Trophoblast cell (in vitro differentiated cells and primary cell): ENCODE results near the gene SNAI1.

Experiments
- DNase-seq, 2 donors: peaks; one replicate each; pipeline ENCODE4 v3.0.0-alpha.2; 2016
- H2AFZ ChIP-seq: 2 replicates; pipeline ENCODE4 v1.6.1; 2013; ENCODE audit warnings: low read length, moderate library complexity, mild to moderate bottlenecking; ENCODE audit not compliant: insufficient read depth, poor library complexity
- H2AK5ac ChIP-seq: 2 replicates; pipeline ENCODE4 v1.6.1; 2013; ENCODE audit warnings: mild to moderate bottlenecking, low read length
- H2BK120ac ChIP-seq: 2 replicates; pipeline ENCODE4 v1.6.1; 2013; ENCODE audit warnings: low read length, mild to moderate bottlenecking, moderate library complexity; ENCODE audit not compliant: insufficient read depth, poor library complexity
- H2BK12ac ChIP-seq: 2 replicates; pipeline ENCODE4 v1.6.1; 2013; ENCODE audit warnings: mild to moderate bottlenecking, low read length, moderate library complexity
- H2BK5ac ChIP-seq: 2 replicates; pipeline ENCODE4 v1.6.1; 2013; ENCODE audit warnings: low read length, low read depth, moderate library complexity, mild to moderate bottlenecking; ENCODE audit not compliant: poor library complexity
- H3K14ac ChIP-seq: 2 replicates; pipeline ENCODE4 v1.6.1; 2013; ENCODE audit warnings: mild to moderate bottlenecking, low read length
- H3K18ac ChIP-seq: 2 replicates; pipeline ENCODE4 v1.6.1; 2013; ENCODE audit warnings: mild to moderate bottlenecking, low read length
- H3K23ac ChIP-seq: 2 replicates; pipeline ENCODE4 v1.6.1; 2013; ENCODE audit warnings: low read length
- H3K27ac ChIP-seq: 2 replicates; pipeline ENCODE4 v1.5.1; 2013; ENCODE audit warnings: low read depth, mild to moderate bottlenecking, inconsistent platforms, low read length, moderate library complexity
- H3K27me3 ChIP-seq: 2 replicates; pipeline ENCODE4 v1.6.1; 2013; ENCODE audit warnings: inconsistent platforms, mild to moderate bottlenecking, low read length, moderate library complexity; ENCODE audit not compliant: insufficient read depth
- H3K36me3 ChIP-seq, 2 experiments: 1 replicate in 1 of 2; 2 replicates in 1 of 2; pipeline ENCODE4 v1.6.1; 2013; ENCODE audit warnings: low read length in 2 of 2, mild to moderate bottlenecking in 2 of 2, moderate library complexity in 1 of 2; ENCODE audit not compliant: insufficient read depth in 2 of 2, control insufficient read depth in 1 of 2
- H3K4ac ChIP-seq: 2 replicates; pipeline ENCODE4 v1.6.1; 2013; ENCODE audit warnings: low read depth, mild to moderate bottlenecking, low read length, moderate library complexity
- H3K4me1 ChIP-seq, 2 experiments: 1 replicate in 1 of 2; 2 replicates in 1 of 2; pipeline ENCODE4 v1.6.1; 2013; ENCODE audit warnings: low read length in 2 of 2, mild to moderate bottlenecking in 2 of 2, moderate library complexity in 1 of 2; ENCODE audit not compliant: insufficient read depth in 2 of 2, control insufficient read depth in 1 of 2
- H3K4me2 ChIP-seq: 2 replicates; pipeline ENCODE4 v1.6.1; 2013; ENCODE audit warnings: inconsistent platforms, mild to moderate bottlenecking, low read length, moderate library complexity
- H3K4me3 ChIP-seq: 2 replicates; pipeline ENCODE4 v1.5.1; 2013; ENCODE audit warnings: mild to moderate bottlenecking, low read depth, low read length, inconsistent platforms
- H3K79me1 ChIP-seq: one replicate; pipeline ENCODE4 v1.6.1; 2013; ENCODE audit warnings: low read length
- H3K79me2 ChIP-seq: 2 replicates; pipeline ENCODE4 v1.6.1; 2013; ENCODE audit warnings: low read length, mild to moderate bottlenecking; ENCODE audit not compliant: control insufficient read depth, insufficient read depth, poor library complexity
- H3K9ac ChIP-seq: 2 replicates; pipeline ENCODE4 v1.6.1; 2013; ENCODE audit warnings: mild to moderate bottlenecking, low read length
- H3K9me3 ChIP-seq: 2 replicates; pipeline ENCODE4 v1.6.1; 2013; ENCODE audit warnings: low read depth, mild to moderate bottlenecking, control low read depth, inconsistent platforms, low read length; ENCODE audit not compliant: insufficient read depth
- H4K12ac ChIP-seq: 2 replicates; pipeline ENCODE4 v1.6.1; 2013; ENCODE audit warnings: low read depth, mild to moderate bottlenecking, low read length, moderate library complexity
- H4K8ac ChIP-seq: 2 replicates; pipeline ENCODE4 v1.6.1; 2013; ENCODE audit warnings: low read depth, mild to moderate bottlenecking, low read length, moderate library complexity
- H4K91ac ChIP-seq: one replicate; pipeline ENCODE4 v1.6.1; 2013; ENCODE audit warnings: low read depth, mild to moderate bottlenecking, low read length, moderate library complexity
- WGBS: extraction: QIAGEN DNeasy Blood & Tissue Kit; methylation state at CpG from one replicate; pipeline ENCODE4 v1.1.7; 2013; ENCODE audit warnings: missing lambda C conversion rate; ENCODE audit not compliant: insufficient read length, insufficient coverage; ENCODE audit errors: extremely low coverage; 5-methylcytosine and 5-hydroxymethylcytosine counted together

SNAI1 gene

GRCh38 chr20:49985157-49985556 is 2.4 kb downstream of the SNAI1 start:
- no peak overlapping the region for H3K27ac ChIP-seq
- no peak overlapping the region for H2BK12ac ChIP-seq
- H3K79me1 ChIP-seq, result peaks cover 42% of the 10 kb centered on the region
- no peak overlapping the region for H4K91ac ChIP-seq
- no peak overlapping the region for H3K18ac ChIP-seq
- H3K79me2 ChIP-seq, result peaks cover 35% of the 10 kb centered on the region
- no peaks in the 10 kb centered on the region for H3K9me3 ChIP-seq
- H3K4me1 ChIP-seq, result peaks cover 48 to 53% of the 10 kb centered on the region in 2 experiments
- no peak overlapping the region for H4K12ac ChIP-seq
- no peak overlapping the region for H3K23ac ChIP-seq
- H2BK5ac ChIP-seq, result no peak overlapping the region
- peaks cover 45 to 47% of the 10 kb centered on the region in 2 experiments for H3K36me3 ChIP-seq
- peak overlapping the region; percentile 63 for H3K4ac ChIP-seq
- no peak overlapping the region for H4K8ac ChIP-seq
- no peak for DNase-seq
- peak overlapping the region; percentile 66 for H3K4me3 ChIP-seq
- WGBS, result no CpG with 5 or more reads among the region's 6 CpGs
- H3K4me2 ChIP-seq, result peak overlapping the region; percentile 68
- H2AFZ ChIP-seq, result no peak overlapping the region
- H2BK120ac ChIP-seq, result no peak overlapping the region
- H3K27me3 ChIP-seq, result no peaks in the 10 kb centered on the region
- no peak overlapping the region for H2AK5ac ChIP-seq
- H3K14ac ChIP-seq, result no peak overlapping the region
- H3K9ac ChIP-seq, result peak overlapping the region; percentile 23

GRCh38 chr20:49985617-49986016 is 2.8 kb downstream of the SNAI1 start:
- peak overlapping the region; percentile 68 for H3K4me2 ChIP-seq
- H3K9me3 ChIP-seq, result no peaks in the 10 kb centered on the region
- peak overlapping the region; percentile 11 for H4K91ac ChIP-seq
- no peaks in the 10 kb centered on the region for H3K27me3 ChIP-seq
- peak overlapping the region; percentile 66 for H3K4me3 ChIP-seq
- peaks cover 36% of the 10 kb centered on the region for H3K79me2 ChIP-seq
- H2AK5ac ChIP-seq, result no peak overlapping the region
- no peak overlapping the region for H4K12ac ChIP-seq
- peak overlapping the region; percentile 63 for H3K4ac ChIP-seq
- H2BK5ac ChIP-seq, result peak overlapping the region; percentile 2
- no peak overlapping the region for H2BK120ac ChIP-seq
- H3K23ac ChIP-seq, result no peak overlapping the region
- peak overlapping the region; percentile 1 for H3K14ac ChIP-seq
- H3K36me3 ChIP-seq, result peaks cover 45 to 47% of the 10 kb centered on the region in 2 experiments
- H3K18ac ChIP-seq, result no peak overlapping the region
- H4K8ac ChIP-seq, result peak overlapping the region; percentile 6
- no peak overlapping the region for H2AFZ ChIP-seq
- DNase-seq, result no peak
- H2BK12ac ChIP-seq, result no peak overlapping the region
- peaks cover 53 to 57% of the 10 kb centered on the region in 2 experiments for H3K4me1 ChIP-seq
- H3K27ac ChIP-seq, result peak overlapping the region; percentile 66
- peaks cover 46% of the 10 kb centered on the region for H3K79me1 ChIP-seq
- H3K9ac ChIP-seq, result peak overlapping the region; percentile 2
- WGBS, result no CpG with 5 or more reads among the region's 13 CpGs

- no peaks in the 10 kb centered on the region for H3K9me3 ChIP-seq
- H3K9ac ChIP-seq, result peak overlapping the region; percentile 2
- peak overlapping the region; percentile 11 for H4K91ac ChIP-seq
- peak overlapping the region; percentile 2 for H2BK5ac ChIP-seq
- WGBS, result no CpG with 5 or more reads among the region's 4 CpGs
- no peak overlapping the region for H2BK12ac ChIP-seq
- peaks cover 45 to 47% of the 10 kb centered on the region in 2 experiments for H3K36me3 ChIP-seq
- H3K4me3 ChIP-seq, result peak overlapping the region; percentile 66
- peaks cover 57 to 61% of the 10 kb centered on the region in 2 experiments for H3K4me1 ChIP-seq
- peaks cover 37% of the 10 kb centered on the region for H3K79me2 ChIP-seq
- H2AK5ac ChIP-seq, result no peak overlapping the region
- H2BK120ac ChIP-seq, result no peak overlapping the region
- peak overlapping the region; percentile 66 for H3K27ac ChIP-seq
- H3K4ac ChIP-seq, result peak overlapping the region; percentile 12
- peak overlapping the region; percentile 48 for H3K14ac ChIP-seq
- no peak overlapping the region for H4K12ac ChIP-seq
- peak overlapping the region; percentile 6 for H4K8ac ChIP-seq
- no peak overlapping the region for H3K23ac ChIP-seq
- H3K18ac ChIP-seq, result peak overlapping the region; percentile 7
- H3K79me1 ChIP-seq, result peaks cover 50% of the 10 kb centered on the region
- H3K4me2 ChIP-seq, result peak overlapping the region; percentile 68
- peak in 1 of 2 donors; percentile 23 for DNase-seq
- H2AFZ ChIP-seq, result no peak overlapping the region
- no peaks in the 10 kb centered on the region for H3K27me3 ChIP-seq
Observed at GRCh38 chr20:49986049-49986448, 3.3 kb downstream of the SNAI1 start.

GRCh38 chr20:49987015-49987867 is 4.5 kb downstream of the SNAI1 start:
- peak overlapping the region; percentile 10 for H2AK5ac ChIP-seq
- H3K4me3 ChIP-seq, result no peak overlapping the region
- peak overlapping the region; percentile 5 for H2BK5ac ChIP-seq
- H2BK120ac ChIP-seq, result peak overlapping the region; percentile 18
- peaks cover 45 to 47% of the 10 kb centered on the region in 2 experiments for H3K36me3 ChIP-seq
- peak overlapping the region; percentile 15 for H2BK12ac ChIP-seq
- H3K23ac ChIP-seq, result no peak overlapping the region
- H4K91ac ChIP-seq, result peak overlapping the region; percentile 71
- no peak overlapping the region for H3K4ac ChIP-seq
- H3K79me1 ChIP-seq, result peaks cover 46% of the 10 kb centered on the region
- H3K27me3 ChIP-seq, result no peaks in the 10 kb centered on the region
- no peaks in the 10 kb centered on the region for H3K9me3 ChIP-seq
- H3K14ac ChIP-seq, result peak overlapping the region; percentile 10
- H3K79me2 ChIP-seq, result peaks cover 37% of the 10 kb centered on the region
- H3K4me1 ChIP-seq, result peaks cover 53 to 60% of the 10 kb centered on the region in 2 experiments
- peak overlapping the region; percentile 66 for H3K27ac ChIP-seq
- H3K18ac ChIP-seq, result peak overlapping the region; percentile 62
- H4K8ac ChIP-seq, result peak overlapping the region; percentile 62
- H4K12ac ChIP-seq, result no peak overlapping the region
- H3K4me2 ChIP-seq, result peak overlapping the region; percentile 29
- H3K9ac ChIP-seq, result no peak overlapping the region
- WGBS, result no CpG with 5 or more reads among the region's 15 CpGs
- DNase-seq, result peak; percentile 18 to 42
- no peak overlapping the region for H2AFZ ChIP-seq
